Measurements from ENCODE around the gene COX6B2. TPM values are rescaled to one million over a fixed set of nuclear protein-coding genes. Genes with fewer than 3 reads are reported as not detected.
A peak's percentile ranks its signal among the peaks of the same experiment; 100 is the strongest.

Gene COX6B2
- total and polyA plus RNA-seq, 2 of the 8 experiments (the other 6 are each of a cell fraction or from before 2014, with no cell fraction given), result 4.9 to 6.4 TPM

- H3K4me2 ChIP-seq (ENCODE audit: insufficient read depth in 1 of 2, low read depth in 2 of 2, low read length in 2 of 2), result peak within 1 kb of the TSS; percentile 79 to 94
- H3K36me3 ChIP-seq (ENCODE audit: control insufficient read depth in 2 of 4, insufficient read depth in 4 of 4, low read length in 3 of 4), result peaks cover 0 to 20% (median 12%) of the 10 kb centered on the region in 4 experiments; a peak in 4 of 8 replicates
- H3K4me1 ChIP-seq (replicated peaks in 1 of 4; ENCODE audit: control insufficient read depth in 3 of 4, insufficient read depth in 4 of 4, low read length in 3 of 4), result peaks cover 0 to 16% (median 9%) of the 10 kb centered on the region in 4 experiments; a peak in 6 of 7 replicates
- DNase-seq (ENCODE audit: low read depth in 1 of 2, low spot score in 2 of 2), result peak; percentile 100
- peak within 1 kb of the TSS; percentile 85 for H3K18ac ChIP-seq (ENCODE audit: extremely low read depth, low read length)
- H3K9ac ChIP-seq (replicated peaks in 1 of 4; ENCODE audit: extremely low read depth in 1 of 4, low read depth in 3 of 4, low read length in 3 of 4), result peak within 1 kb of the TSS in 3 of 4 experiments; percentile 82 to 92 (median 84); a peak in 6 of 7 replicates
- H2BK20ac ChIP-seq (ENCODE audit: low read length), result no peak within 1 kb of the TSS
- H3K9me3 ChIP-seq (ENCODE audit: insufficient read depth in 2 of 2, low read depth in 1 of 2, low read length in 1 of 2), result no peaks in the 10 kb centered on the region
- peak within 1 kb of the TSS; percentile 98 for H4K8ac ChIP-seq (ENCODE audit: extremely low read depth, insufficient read depth, low read length)
- peak within 1 kb of the TSS; percentile 19 for H3K4ac ChIP-seq (replicated peaks; ENCODE audit: insufficient read length, low read depth, low read length)
- H2AFZ ChIP-seq (ENCODE audit: low read length), result peak within 1 kb of the TSS; percentile 27
- peak within 1 kb of the TSS; percentile 86 for H2AK5ac ChIP-seq (ENCODE audit: low read depth, low read length)
- peaks cover 0 to 6% of the 10 kb centered on the region in 2 experiments for H4K20me1 ChIP-seq (replicated peaks in 1 of 2; ENCODE audit: control insufficient read depth in 1 of 2, insufficient read depth in 2 of 2, low read length in 2 of 2)
- peaks cover 0 to 3% (median 0%) of the 10 kb centered on the region in 4 experiments; a peak in 1 of 7 replicates for H3K27me3 ChIP-seq (replicated peaks in 1 of 4; ENCODE audit: control insufficient read depth in 3 of 4, extremely low read depth in 1 of 4, insufficient read depth in 3 of 4, low read length in 3 of 4)
- ChIA-PET CTCF (ENCODE audit: partially characterized antibody) (interaction anchor here (0.6 to 2.1 kb wide), 16 partner anchors 10 to 876 kb away, joined by 3 to 12 read pairs (median 4); partner anchors contain the start of genes LENG9, TMEM150B and TMEM238), POLR2A (ENCODE audit: partially characterized antibody) (interaction anchor here (0.7 to 4.1 kb wide), 35 partner anchors 8 to 193 kb away, joined by 3 to 30 read pairs (median 5); partner anchors contain the start of genes BRSK1, GARIN5B, HSPBP1 and RPL28)
- H2BK5ac ChIP-seq (ENCODE audit: low read depth, low read length), result peak within 1 kb of the TSS; percentile 97
- no peak within 1 kb of the TSS for H3K14ac ChIP-seq (ENCODE audit: insufficient read length)
- peak within 1 kb of the TSS; percentile 86 for H4K91ac ChIP-seq (replicated peaks; ENCODE audit: insufficient read length, low read length)
- H3K79me1 ChIP-seq (ENCODE audit: low read depth, low read length), result peaks cover 5% of the 10 kb centered on the region; the same call in 1 of the 2 replicates
- peak within 1 kb of the TSS; percentile 89 for H4K5ac ChIP-seq (ENCODE audit: insufficient read length, low read depth, low read length)
- H3K27ac ChIP-seq (ENCODE audit: low read depth, low read length), result peak within 1 kb of the TSS; percentile 99
- peak within 1 kb of the TSS; percentile 88 for H3K56ac ChIP-seq (replicated peaks; ENCODE audit: insufficient read length, low read depth, low read length)
- peak within 1 kb of the TSS; percentile 69 to 85 (median 84) for H3K4me3 ChIP-seq (ENCODE audit: extremely low read depth in 1 of 4, insufficient read depth in 2 of 4, low read depth in 3 of 4, low read length in 4 of 4)
- whole genome bisulfite sequencing, 2 experiments (ENCODE audit: extremely low coverage in 1 of 2, insufficient coverage in 1 of 2, insufficient read length in 1 of 2, insufficient replicate concordance in 2 of 2, low coverage in 1 of 2, low lambda C conversion rate in 2 of 2, missing lambda C conversion rate in 1 of 2), result 2% methylated on average over 48 of the region's 63 CpGs; no CpG with 5 or more reads in 1 of the 2 experiments
- FAIRE-seq, result peak; percentile 96
- peaks cover 0 to 3% of the 10 kb centered on the region in 2 experiments; a peak in 1 of 4 replicates for H3K79me2 ChIP-seq (ENCODE audit: control insufficient read depth in 1 of 2, insufficient read depth in 2 of 2, low read length in 2 of 2)
- H2BK12ac ChIP-seq (ENCODE audit: low read depth, low read length), result peak within 1 kb of the TSS; percentile 89
- H2BK15ac ChIP-seq (ENCODE audit: low read length), result peak within 1 kb of the TSS; percentile 83
- H3K23ac ChIP-seq (ENCODE audit: insufficient read length), result no peak within 1 kb of the TSS
- H3K23me2 ChIP-seq (ENCODE audit: low read depth, low read length), result peaks cover 20% of the 10 kb centered on the region; the same call in 1 of the 2 replicates
- no peak within 1 kb of the TSS for H2BK120ac ChIP-seq (replicated peaks; ENCODE audit: low read depth, low read length)
- TF ChIP-seq NANOG (IDR thresholded peaks at IDR 0.05; ENCODE audit: insufficient read depth, low read depth, low read length, poor library complexity, severe bottlenecking) (peak; percentile 11), CTCF (IDR thresholded peaks at IDR 0.05; ENCODE audit: control extremely low read depth in 1 of 3, insufficient read depth in 1 of 3, low read depth in 1 of 3, low read length in 3 of 3) (peak in 1 of 3 experiments; percentile 7; a peak in 1 of 4 replicates), SP1 (IDR thresholded peaks at IDR 0.05; ENCODE audit: low read depth, low read length) (peak; percentile 96), POLR2AphosphoS5 (IDR thresholded peaks at IDR 0.05; ENCODE audit: low read depth, low read length) (peak; percentile 80; the same call in 1 of the 2 replicates), CHD2 (IDR thresholded peaks at IDR 0.05; ENCODE audit: low read length) (peak; percentile 89), KDM1A (IDR thresholded peaks at IDR 0.05; ENCODE audit: borderline replicate concordance, low read length) (no peak), SP4 (IDR thresholded peaks at IDR 0.05; ENCODE audit: low read length) (peak; percentile 69; the same call in 1 of the 2 replicates)
These were observed 15.2 kb downstream of the COX6B2 start, which contains the start of gene KMT5C for GRCh38 chr19:55339105-55339888. TSS of gene KMT5C (plus strand) at chr19:55339876. CDS start at chr19:55341937, 2,061 bp downstream.

All from H1 (cell line).